COR-L47 (cell line): ENCODE measurements around the gene BAHCC1.
"Not testable (repeated sequence)": the region's sequence is repeated elsewhere in the genome, so short reads cannot be mapped to it uniquely, and the experiment has no call there.

Experiments
- DNase-seq: peaks from one replicate; lab custom pipeline; 2025; lab: John Stamatoyannopoulos, UW

Gene BAHCC1

DNA sequence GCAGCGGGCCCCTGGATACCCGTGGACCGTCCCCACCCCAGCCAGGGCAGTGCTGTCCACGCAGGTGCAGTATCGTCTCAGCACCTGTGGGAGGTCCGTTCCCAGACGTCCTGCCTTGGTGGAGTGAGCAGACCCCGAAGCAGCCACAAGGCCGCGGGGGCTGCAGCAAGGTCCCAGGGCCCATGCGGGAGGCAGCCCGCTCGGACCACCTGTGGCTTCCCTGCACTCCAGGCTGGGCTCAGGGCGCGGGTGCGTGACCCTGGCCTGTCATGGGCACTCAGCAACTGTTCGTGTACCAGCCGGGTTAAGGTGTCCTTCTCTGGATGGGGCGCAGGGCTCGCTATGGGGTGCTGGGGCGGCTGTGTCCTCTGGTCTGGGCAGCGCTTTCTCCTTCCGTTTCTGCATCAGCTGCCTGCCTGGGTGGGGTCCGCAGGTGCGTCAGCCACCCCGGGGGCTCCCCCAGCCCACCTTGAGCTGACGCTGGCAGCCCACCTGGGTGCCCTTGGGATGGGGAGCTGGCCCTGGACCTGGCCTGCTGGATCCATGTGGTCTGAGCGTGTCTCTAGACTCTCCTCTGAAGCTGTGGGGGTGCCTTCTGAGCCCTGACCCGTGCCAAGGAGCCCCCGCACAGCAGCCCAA, 18.4 kb downstream of the BAHCC1 start:
- no peak for DNase-seq

DNA sequence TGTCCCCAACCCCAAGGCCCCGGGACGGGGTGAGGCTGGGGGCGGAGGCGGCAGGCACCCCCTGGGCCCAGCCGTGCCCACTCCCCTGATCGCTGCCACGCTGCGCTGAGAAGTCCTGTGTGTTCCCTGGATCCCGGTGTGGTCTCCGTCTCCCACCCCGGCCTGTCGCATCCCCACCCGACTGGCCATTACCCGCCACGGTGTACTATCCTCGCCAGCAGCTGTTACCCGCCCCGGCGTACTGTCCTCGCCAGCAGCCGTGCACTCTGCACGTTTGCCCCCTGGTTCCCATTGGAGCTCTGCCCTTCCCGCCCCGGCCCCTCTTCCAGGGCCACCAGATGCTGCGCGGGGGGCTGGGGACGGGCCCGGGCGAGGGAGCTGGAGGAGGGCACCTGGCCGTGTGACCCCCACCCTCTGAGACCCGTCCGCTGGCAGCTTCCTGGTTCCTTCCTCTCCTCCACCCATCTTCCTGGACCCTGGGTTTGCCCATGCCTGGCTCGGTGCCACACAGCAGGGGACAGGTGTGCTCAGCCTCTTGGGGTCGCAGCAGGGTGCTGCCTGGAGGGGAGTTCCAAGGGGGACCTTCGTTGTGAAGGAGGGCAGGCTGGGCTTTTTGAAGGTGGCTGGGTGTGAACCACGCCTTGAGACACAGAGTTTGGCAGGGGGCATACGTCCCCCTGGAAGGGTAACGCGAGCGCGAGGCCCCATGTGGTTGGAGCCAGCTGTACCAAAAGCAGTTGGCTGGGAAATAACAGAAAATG, 19.7 kb downstream of the BAHCC1 start:
- peak; percentile 39 for DNase-seq

GRCh38 chr17:81415681-81416080, 20.4 kb downstream of the BAHCC1 start:
- no peak for DNase-seq

DNA sequence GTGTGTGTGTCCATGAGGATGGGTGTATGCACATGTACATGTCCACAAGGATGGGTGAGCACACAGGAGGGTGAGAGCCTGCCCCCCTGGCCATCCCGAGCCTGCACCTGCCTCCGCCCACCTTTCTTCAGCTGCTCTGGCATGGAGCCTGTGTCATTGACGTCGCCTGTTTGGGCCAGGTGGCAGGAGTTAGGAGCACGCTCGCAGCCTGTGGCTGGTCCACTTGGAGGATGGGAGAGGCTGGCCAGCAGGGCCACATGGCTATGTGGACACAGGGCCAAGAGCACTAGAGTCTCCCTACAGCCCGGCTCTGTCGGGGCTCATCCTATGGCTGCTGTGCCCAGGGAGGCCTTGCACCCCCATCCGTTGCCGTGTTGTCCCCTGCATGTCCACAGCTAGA, 21.4 kb downstream of the BAHCC1 start:
- peak; percentile 67 for DNase-seq

- DNase-seq = no peak
These were observed 22.0 kb downstream of the BAHCC1 start for GRCh38 chr17:81417049-81417878.

- no peak for DNase-seq
These were observed 22.8 kb downstream of the BAHCC1 start for GRCh38 chr17:81417879-81418709.

DNA sequence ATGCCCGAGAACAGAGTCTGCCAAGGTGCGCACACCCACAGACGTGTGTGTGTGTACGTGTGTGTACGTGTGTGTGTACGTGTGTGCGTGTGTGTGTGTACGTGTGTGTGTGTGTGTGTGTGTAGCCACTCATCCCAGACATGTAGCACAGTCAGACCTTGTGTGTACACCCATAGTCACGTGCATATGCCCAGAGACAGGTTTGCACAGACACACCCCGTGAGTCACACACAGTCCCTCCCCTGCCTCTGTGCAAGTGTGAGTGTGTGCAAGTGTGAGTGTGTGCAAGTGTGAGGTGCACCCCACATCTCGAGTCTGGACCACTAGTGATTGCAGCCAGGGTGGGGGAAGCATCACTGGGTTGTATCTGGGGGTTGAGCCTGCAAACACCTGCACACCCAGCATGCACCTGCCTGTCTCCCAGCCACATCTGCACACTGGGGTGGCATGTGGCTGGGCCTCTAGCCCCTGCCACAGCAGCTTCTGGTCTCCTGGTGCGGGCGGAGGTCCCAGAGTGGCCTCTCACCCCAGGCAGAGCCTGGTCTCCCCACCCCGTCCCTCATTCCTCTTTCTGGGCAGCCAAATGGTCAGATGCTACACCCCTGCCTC, 23.6 kb downstream of the BAHCC1 start:
- no peak for DNase-seq

DNA sequence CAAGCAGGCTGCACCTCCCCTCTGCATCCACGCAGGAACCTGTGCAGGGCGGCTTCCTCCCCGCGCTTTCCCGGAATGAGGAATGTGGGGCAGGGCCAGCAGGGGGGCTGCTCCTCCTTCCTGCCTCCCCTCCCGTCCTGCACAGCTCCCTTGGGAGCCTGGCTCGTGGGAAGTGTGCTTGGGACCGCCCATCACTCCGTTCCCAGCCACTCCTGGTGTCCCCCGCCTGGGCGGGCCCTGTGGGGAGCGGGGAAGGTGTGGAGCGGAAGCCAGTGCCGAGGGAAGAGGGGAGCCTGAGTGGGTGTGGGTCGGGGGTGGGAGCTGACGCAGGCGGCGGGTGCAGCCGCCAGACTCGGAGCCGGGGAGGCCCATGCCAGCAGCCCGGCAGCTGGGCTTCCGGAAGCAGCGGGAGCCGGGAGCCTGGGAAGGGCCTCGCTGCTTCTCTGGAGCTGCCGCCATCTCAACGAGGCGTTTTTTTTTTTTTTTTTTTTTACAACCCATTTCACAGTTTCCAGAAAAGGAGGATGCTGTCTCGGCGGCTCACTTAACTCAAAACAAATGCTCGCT, 24.1 kb downstream of the BAHCC1 start:
- DNase-seq = peak; percentile 93

DNA sequence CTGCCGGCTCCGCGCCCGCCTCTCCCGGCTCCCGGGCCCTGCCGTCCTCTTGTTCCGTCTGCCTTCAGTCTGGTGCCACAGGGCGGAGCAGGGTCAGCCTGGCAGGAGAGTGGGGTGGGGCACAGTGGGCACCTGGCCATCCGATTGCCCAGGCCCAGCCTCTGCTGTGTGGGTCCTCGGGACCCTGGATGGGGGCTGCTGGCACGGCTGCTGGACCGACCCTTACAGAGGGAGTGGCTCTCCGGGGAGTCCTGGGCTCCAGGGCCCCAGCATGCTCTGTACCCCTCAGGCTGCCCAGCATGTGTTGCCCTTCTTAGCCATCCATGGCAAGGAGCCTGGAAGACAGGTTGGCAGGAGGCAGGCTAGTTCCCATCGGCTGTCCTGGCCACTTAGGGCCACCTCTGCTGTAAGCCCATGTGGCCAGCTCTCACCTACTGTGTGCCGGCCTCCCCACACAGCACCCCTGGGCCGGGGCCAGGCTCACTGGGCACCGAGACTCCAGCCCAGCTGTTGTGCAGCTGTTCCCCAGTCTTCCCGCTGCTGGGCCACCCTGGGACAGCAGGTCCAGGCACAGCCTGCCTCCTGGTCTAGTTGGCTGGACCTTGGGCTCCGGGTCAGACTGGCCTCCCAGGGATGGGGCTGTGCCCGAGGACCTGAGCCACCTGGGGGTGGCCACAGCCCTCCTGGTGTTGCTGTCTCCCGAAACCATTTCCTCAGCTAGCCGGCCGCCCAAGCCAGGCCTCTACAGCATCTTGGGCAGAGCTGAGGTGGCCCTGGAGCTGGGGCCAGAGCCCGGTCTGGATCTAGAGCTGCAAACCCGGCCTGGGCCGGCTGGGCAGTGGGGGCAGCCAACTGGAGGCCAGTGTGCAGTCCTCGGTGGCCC, 24.9 kb downstream of the BAHCC1 start:
- no peak for DNase-seq

DNA sequence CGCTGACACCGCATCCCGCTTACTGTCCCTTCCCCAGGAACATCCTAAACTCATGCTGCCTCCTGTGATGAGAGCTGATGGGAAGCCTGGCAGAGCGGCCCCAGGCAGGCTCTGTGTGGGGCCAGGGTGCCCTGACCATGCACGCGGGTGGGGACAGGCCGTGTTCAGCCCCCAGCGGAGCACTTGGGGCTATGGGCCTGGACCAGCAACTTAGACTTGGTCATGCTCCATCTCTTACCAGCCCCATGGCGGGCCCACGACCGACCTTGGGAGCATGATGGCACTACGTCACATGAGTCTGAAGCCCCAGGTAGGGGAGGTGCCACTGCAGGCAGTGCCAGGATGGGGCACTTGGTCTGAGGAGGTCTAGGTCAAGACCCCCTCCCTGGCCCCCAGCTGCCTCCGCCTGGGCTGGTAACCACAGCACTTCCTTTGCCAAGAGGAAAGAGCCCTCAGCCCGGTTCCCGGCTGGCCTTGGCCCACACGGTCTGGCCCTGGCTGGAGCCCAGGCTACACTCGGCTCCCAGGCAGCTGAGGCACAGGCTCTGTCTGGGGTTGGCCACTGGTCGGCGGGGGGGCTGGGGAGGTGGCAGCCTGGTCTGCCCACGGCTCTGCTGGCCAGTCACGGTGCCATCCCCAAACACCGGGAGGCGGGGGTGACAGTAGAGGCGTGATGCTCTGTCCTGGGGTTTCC, 25.7 kb downstream of the BAHCC1 start:
- no peak for DNase-seq

GRCh38 chr17:81422776-81423697, 27.8 kb downstream of the BAHCC1 start:
- no peak for DNase-seq

DNA sequence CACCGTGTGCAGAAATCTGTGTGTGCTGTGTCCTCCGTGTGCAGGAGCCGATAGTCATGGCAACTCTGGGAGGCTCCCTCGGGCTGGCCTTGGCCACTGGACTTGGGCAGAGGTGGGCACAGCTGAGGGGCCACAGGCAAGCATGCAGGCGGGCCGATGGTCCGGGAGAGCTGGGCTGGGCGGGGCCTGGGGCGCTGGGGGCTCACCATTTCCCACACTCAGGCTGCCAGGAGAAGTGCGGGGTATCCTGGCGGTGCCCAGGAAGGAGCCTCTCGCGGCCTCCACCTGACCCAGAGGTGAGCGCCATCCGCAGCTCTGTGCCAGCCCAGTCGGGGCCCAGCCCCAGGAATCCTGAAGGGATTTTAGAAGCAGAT, 28.4 kb downstream of the BAHCC1 start:
- DNase-seq = no peak

- no peak for DNase-seq
These were observed 29.1 kb downstream of the BAHCC1 start for GRCh38 chr17:81424151-81425017.

DNA sequence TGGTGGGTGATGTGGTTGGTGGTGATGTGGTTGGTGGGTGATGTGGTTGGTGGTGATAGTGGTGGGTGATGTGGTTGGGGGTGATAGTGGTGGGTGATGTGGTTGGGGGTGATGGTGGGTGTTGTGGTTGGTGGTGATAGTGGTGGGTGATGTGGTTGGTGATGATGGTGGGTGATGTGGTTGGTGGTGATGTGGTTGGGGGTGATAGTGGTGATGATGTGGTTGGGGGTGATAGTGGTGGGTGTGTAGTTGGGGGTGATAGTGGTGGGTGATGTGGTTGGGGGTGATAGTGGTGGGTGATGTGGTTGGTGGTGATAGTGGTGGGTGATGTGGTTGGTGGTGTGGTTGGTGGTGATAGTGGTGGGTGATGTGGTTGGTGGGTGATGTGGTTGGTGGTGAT, 29.8 kb downstream of the BAHCC1 start:
- DNase-seq = not testable (repeated sequence)

DNA sequence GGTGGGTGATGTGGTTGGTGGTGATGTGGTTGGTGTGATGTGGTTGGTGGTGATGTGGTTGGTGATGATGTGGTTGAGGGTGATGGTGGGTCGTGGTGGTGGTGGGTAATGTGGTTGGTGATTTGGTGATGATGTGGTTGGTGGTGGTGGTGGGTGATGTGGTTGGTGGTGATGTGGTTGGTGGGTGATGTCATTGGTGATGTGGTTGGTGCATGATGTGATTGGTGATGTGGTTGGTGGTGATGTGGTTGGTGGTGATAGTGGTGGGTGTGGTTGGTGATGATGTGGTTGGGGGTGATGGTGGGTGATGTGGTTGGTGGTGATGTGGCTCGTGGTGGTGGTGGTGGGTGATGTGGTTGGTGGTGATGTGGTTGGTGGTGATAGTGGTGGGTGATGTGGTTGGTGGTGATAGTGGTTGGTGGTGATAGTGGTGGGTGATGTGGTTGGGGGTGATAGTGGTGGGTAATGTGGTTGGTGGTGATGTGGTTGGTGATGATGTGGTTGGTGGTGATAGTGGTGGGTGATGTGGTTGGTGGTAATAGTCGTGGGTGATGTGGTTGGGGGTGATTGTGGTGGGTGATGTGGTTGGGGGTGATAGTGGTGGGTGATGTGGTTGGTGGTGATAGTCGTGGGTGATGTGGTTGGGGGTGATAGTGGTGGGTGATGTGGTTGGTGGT, 30.6 kb downstream of the BAHCC1 start:
- DNase-seq = not testable (repeated sequence)

GRCh38 chr17:81426393-81427172, 31.3 kb downstream of the BAHCC1 start:
- no peak for DNase-seq
